ENCODE measurements around the gene TP53I11. TPM values are rescaled to one million over a fixed set of nuclear protein-coding genes. Genes with fewer than 3 reads are reported as not detected.
A peak's percentile ranks its signal among the peaks of the same experiment; 100 is the strongest.

TP53I11 gene
- total RNA-seq, 1 experiment from 2014 or later: 17.7 TPM

DNA sequence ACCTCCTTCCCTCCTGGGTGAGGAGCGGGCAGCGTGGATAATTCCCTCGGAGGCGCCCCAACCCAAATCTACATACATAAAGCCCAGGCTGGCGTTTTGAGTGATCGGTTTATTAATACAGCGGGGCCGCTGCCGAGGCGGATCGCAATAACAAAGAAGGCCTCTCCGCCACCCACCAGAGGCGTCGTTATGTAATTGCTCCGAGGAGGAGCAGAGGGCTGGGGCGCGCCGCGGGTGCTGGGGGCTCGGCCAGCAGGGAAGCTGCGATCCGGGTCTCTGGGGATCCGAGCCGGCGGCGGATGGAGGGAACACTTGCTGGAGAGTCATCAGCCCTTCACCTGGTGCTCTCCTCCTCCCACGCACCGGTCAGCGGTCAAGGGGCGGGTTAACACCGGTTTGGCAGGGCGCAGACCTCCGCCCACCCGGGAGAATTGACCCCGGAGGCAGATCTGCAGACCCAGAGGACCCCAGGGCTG lies 6.4 kb upstream of the TP53I11 start:
- intact Hi-C loops (cut with micrococcal nuclease): loop anchor here (10.0 kb wide), 1 partner anchor 88 kb away; no protein-coding TSS in a partner anchor
- H3K4me3 Mint-ChIP-seq (ENCODE audit: unreplicated experiment): no peak overlapping the region
- BruUV-seq (replicated peaks): no TSS peak
- DNase-seq (ENCODE audit: unreplicated experiment): no peak
- CTCF ChIA-PET: interaction anchor here (0.7 kb wide), 2 partner anchors 12 to 146 kb away, joined by 3 to 5 read pairs; no protein-coding TSS in a partner anchor
- no peaks in the 10 kb centered on the region for H3K27me3 Mint-ChIP-seq (ENCODE audit: insufficient read depth, unreplicated experiment)
- POLR2A ChIA-PET: interaction anchor here (0.7 kb wide), 1 partner anchor 24 kb away, joined by 3 read pairs; no protein-coding TSS in a partner anchor
- no peak overlapping the region for H3K27ac Mint-ChIP-seq (ENCODE audit: low read depth, unreplicated experiment)
- TF ChIP-seq, protein P1, sequence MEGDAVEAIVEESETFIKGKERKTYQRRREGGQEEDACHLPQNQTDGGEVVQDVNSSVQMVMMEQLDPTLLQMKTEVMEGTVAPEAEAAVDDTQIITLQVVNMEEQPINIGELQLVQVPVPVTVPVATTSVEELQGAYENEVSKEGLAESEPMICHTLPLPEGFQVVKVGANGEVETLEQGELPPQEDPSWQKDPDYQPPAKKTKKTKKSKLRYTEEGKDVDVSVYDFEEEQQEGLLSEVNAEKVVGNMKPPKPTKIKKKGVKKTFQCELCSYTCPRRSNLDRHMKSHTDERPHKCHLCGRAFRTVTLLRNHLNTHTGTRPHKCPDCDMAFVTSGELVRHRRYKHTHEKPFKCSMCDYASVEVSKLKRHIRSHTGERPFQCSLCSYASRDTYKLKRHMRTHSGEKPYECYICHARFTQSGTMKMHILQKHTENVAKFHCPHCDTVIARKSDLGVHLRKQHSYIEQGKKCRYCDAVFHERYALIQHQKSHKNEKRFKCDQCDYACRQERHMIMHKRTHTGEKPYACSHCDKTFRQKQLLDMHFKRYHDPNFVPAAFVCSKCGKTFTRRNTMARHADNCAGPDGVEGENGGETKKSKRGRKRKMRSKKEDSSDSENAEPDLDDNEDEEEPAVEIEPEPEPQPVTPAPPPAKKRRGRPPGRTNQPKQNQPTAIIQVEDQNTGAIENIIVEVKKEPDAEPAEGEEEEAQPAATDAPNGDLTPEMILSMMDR (IDR thresholded peaks at IDR 0.05; ENCODE audit: unreplicated experiment): no peak
- no peaks in the 10 kb centered on the region for H3K9me3 Mint-ChIP-seq (ENCODE audit: unreplicated experiment)
- H3K36me3 Mint-ChIP-seq (ENCODE audit: insufficient read depth, unreplicated experiment): no peaks in the 10 kb centered on the region
- peaks cover 9% of the 10 kb centered on the region for H3K4me1 Mint-ChIP-seq (ENCODE audit: insufficient read depth, unreplicated experiment)

DNA sequence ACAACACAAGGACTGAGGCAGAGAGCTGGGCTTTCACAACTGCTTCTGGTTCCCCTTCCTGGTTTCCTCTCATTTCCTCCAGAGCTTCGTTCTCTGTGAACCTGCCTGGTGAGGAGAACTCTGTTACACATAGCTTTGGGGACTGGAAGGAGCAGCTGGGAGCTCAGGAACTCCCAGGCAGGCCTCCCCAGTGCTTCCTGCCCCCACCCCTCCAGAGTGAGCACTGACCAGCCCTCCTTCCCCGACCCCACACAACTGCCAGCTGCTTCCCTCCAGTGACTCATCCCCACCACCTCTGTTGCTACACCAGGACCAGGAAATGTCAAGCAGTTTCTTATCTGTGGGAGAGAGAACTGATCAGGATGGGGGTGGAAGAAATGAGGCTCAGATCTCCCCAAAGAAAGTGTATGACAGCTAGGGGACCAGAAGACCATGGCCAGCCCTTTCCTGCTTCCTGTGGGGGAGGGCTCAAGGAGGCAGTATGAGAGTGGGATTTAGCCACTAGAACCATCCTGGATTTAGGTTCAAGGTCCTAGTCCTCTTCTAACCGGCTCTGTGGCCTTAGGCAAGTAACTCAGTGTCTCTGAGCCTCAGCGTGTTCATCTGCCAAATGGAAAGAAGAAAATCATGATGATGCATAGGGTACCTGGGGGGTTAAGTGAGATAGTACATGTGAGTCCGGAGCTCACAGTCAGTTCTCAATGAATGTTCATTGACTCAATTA lies 4.5 kb upstream of the TP53I11 start:
- intact Hi-C loops (cut with micrococcal nuclease): loop anchor here (10.0 kb wide), 1 partner anchor 90 kb away; no protein-coding TSS in a partner anchor
- peak overlapping the region; percentile 72 for H3K27ac Mint-ChIP-seq (ENCODE audit: low read depth, unreplicated experiment)
- ChIA-PET CTCF (interaction anchor here (0.6 to 1.8 kb wide), 5 partner anchors 15 to 800 kb away, joined by 3 to 10 read pairs (median 4); no protein-coding TSS in a partner anchor), POLR2A (interaction anchor here (0.6 to 1.1 kb wide), 2 partner anchors 11 to 19 kb away, joined by 3 read pairs; no protein-coding TSS in a partner anchor)
- no peaks in the 10 kb centered on the region for H3K9me3 Mint-ChIP-seq (ENCODE audit: unreplicated experiment)
- no peaks in the 10 kb centered on the region for H3K27me3 Mint-ChIP-seq (ENCODE audit: insufficient read depth, unreplicated experiment)
- TF ChIP-seq, protein P1 (IDR thresholded peaks at IDR 0.05; ENCODE audit: unreplicated experiment): no peak
- peak; percentile 39 for DNase-seq (ENCODE audit: unreplicated experiment)
- H3K36me3 Mint-ChIP-seq (ENCODE audit: insufficient read depth, unreplicated experiment): no peaks in the 10 kb centered on the region
- H3K4me3 Mint-ChIP-seq (ENCODE audit: unreplicated experiment): no peak overlapping the region
- BruUV-seq (replicated peaks): no TSS peak
- H3K4me1 Mint-ChIP-seq (ENCODE audit: insufficient read depth, unreplicated experiment): peaks cover 9% of the 10 kb centered on the region

DNA sequence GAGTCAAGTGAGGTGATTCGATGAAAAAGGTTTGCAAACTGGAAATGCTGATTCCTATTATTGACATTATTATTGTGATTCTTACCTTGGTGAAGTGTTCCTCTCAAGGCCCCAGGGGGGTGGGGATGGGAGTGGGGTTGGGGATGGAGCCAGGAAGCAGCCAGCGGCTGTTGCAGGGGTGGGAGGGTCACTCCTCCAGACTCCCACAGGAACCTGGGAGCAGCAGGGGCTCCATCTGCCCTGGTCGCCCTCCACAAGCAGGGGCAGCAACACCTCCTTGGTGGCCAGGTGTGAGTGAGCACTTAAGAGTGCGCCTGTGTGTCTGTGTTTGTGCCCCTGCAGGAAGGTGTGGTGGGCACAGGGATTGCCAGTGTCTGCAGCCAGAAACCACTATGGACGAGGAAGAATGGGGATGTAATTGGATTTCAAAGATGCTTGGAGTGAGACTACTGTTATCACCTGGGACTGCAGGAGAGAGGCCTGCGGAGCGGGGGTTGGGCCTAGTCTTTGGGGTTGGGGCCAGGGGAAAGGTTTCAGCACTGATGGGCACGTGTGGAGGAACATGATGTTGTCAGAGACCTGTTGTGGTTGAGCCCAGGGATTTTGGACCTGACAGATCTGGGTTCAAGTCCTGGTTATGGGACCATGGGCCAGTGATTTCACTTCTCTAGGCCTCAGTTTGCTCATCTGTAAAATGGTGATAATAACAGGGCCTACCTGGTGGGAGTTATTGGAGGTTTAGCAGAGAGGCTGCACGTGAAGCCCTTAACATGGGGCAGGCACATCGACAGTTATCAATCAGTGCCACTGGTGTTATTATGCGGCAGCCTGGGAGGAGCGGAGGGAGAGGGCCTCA lies 3.6 kb upstream of the TP53I11 start:
- TF ChIP-seq, protein P1 (IDR thresholded peaks at IDR 0.05; ENCODE audit: unreplicated experiment): no peak
- POLR2A ChIA-PET: interaction anchor here (0.6 to 1.1 kb wide), 2 partner anchors 10 to 18 kb away, joined by 3 read pairs; no protein-coding TSS in a partner anchor
- Mint-ChIP-seq H3K27me3 (ENCODE audit: insufficient read depth, unreplicated experiment) (no peaks in the 10 kb centered on the region), H3K4me1 (ENCODE audit: insufficient read depth, unreplicated experiment) (peaks cover 9% of the 10 kb centered on the region), H3K36me3 (ENCODE audit: insufficient read depth, unreplicated experiment) (no peaks in the 10 kb centered on the region), H3K4me3 (ENCODE audit: unreplicated experiment) (no peak overlapping the region), H3K9me3 (ENCODE audit: unreplicated experiment) (no peaks in the 10 kb centered on the region), H3K27ac (ENCODE audit: low read depth, unreplicated experiment) (no peak overlapping the region)
- intact Hi-C loops (cut with micrococcal nuclease): loop anchor here (10.0 kb wide), 1 partner anchor 91 kb away; no protein-coding TSS in a partner anchor
- CTCF ChIA-PET: interaction anchor here (0.6 to 1.8 kb wide), 7 partner anchors 14 to 799 kb away, joined by 3 to 10 read pairs (median 4); no protein-coding TSS in a partner anchor
- no peak for DNase-seq (ENCODE audit: unreplicated experiment)
- no TSS peak for BruUV-seq (replicated peaks)

All from MCF 10A (cell line).